Neural progenitor cell (in vitro differentiated cells): ENCODE data around the gene KCNB1.

Source experiments
- CTCF ChIP-seq: fragments of 200-600 bp; sonication (generic); IDR thresholded peaks from 2 replicates; pipeline ENCODE4 v1.5.1; 2017; ENCODE audit warnings: antibody characterized with exemption, mild to moderate bottlenecking
- EZH2 ChIP-seq: fragments of 200-600 bp; sonication (generic); IDR thresholded peaks from 2 replicates; pipeline ENCODE4 v1.6.1; 2017; ENCODE audit warnings: antibody characterized with exemption, mild to moderate bottlenecking, moderate library complexity
- EZH2phosphoT487 ChIP-seq: fragments of 200-600 bp; sonication (generic); IDR thresholded peaks from 2 replicates; pipeline ENCODE4 v1.6.1; 2017; ENCODE audit warnings: antibody characterized with exemption

DNA sequence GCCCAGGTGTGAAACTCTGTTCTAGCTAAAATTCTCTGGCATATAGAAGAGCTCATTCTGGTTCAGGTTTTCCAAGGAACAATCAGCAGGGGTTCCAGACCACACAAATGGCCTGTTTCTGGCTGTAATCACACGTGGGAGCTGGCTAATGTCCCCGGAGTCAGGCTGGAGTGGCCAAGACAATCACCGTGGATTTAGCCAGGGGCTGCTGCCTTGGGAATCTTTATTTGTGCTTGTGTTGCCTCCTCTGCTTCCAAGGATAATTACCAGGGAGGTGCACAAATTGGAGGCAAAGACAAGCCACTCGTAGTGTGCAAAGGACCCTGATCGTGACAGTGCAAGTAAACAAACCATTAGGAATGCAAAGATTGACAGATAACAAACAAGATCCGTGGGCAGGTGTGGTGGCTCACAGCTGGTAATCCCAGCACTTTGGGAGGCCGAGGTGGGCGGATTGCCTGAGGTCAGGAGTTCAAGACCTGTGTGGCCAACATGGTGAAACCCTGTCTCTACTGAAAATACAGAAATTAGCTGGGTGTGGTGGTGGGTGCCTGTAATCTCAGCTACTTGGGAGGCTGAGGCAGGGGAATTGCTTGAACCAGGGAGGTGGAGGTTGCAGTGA, 77.3 kb downstream of the KCNB1 start:
- TF ChIP-seq CTCF (no peak), EZH2 (no peak), EZH2phosphoT487 (no peak)
